ENCODE results near the gene ABI3BP. TPM values are rescaled to one million over a fixed set of nuclear protein-coding genes. Genes with fewer than 3 reads are reported as not detected.
"Not testable (repeated sequence)": the region's sequence is repeated elsewhere in the genome, so short reads cannot be mapped to it uniquely, and the experiment has no call there.

ABI3BP gene
- polyA plus RNA-seq, 1 experiment = 16.3 TPM

DNA sequence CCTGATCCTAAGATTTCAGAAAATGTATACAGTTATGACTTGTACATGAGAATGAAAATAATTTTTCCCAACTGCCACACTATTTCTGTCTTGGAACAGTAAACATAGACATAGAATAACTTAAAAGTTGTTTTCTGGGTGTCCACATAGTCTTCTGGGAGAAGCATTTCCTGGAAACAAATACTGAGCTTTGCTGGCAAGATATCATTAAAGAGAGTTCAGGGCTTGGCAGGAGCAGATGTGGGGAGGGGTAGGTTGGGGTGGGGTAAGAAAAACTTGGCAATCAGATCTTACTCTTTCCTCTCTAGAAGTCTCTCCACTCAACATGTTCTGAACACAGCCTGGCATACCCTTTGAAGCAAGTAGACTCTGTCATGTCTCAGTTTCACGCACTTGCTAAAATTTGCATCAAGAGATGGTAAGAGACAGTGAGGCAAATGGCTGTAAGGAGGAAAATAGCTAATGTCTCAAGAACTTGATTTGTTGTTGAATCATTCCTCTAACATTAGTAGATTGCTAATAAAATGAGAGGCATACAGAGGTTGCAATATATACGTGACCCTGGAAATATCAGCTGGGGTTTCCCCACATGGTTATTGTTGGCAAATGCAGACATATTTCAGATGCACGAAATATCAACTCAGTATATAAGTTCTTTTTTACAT is 27.3 kb upstream of the ABI3BP start:
- H3K4me3 ChIP-seq (ENCODE audit: low read depth, low read length) = no peak overlapping the region
- CTCF ChIA-PET = interaction anchor here (1.0 kb wide), 1 partner anchor 11 kb away, joined by 3 read pairs; no protein-coding TSS in a partner anchor
- POLR2A ChIA-PET = no interaction called here
- H3K27me3 ChIP-seq (ENCODE audit: control insufficient read depth, insufficient read depth, low read length) = no peaks in the 10 kb centered on the region
- H3K36me3 ChIP-seq (ENCODE audit: control insufficient read depth, insufficient read depth, low read length) = no peaks in the 10 kb centered on the region
- TF ChIP-seq, protein P1, sequence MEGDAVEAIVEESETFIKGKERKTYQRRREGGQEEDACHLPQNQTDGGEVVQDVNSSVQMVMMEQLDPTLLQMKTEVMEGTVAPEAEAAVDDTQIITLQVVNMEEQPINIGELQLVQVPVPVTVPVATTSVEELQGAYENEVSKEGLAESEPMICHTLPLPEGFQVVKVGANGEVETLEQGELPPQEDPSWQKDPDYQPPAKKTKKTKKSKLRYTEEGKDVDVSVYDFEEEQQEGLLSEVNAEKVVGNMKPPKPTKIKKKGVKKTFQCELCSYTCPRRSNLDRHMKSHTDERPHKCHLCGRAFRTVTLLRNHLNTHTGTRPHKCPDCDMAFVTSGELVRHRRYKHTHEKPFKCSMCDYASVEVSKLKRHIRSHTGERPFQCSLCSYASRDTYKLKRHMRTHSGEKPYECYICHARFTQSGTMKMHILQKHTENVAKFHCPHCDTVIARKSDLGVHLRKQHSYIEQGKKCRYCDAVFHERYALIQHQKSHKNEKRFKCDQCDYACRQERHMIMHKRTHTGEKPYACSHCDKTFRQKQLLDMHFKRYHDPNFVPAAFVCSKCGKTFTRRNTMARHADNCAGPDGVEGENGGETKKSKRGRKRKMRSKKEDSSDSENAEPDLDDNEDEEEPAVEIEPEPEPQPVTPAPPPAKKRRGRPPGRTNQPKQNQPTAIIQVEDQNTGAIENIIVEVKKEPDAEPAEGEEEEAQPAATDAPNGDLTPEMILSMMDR (IDR thresholded peaks at IDR 0.05; ENCODE audit: insufficient read depth, low read depth, low read length) = no peak
- no peak for DNase-seq (ENCODE audit: low read depth)

DNA sequence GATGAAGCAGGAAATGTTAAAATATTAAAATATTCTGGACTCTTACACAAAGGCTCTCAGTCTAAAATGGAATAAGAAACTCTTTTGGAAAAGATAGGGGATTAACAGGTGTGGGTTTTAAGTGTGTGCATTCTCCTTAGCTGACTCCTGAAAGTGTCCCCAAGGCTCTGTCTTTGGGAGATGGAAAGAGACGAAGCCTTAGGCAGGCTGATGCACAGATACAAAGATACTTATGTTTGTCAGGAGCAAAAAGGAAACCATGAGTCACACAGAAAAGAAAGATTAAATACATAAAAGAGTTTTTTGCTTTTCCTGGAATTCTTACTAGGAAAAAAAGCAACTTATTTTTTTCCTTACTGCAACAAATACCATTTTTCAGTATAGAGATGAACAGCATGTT is 23.8 kb upstream of the ABI3BP start:
- ChIA-PET CTCF (no interaction called here), POLR2A (no interaction called here)
- Histone ChIP-seq H3K4me3 (ENCODE audit: low read depth, low read length) (no peak overlapping the region), H3K36me3 (ENCODE audit: control insufficient read depth, insufficient read depth, low read length) (no peaks in the 10 kb centered on the region), H3K27me3 (ENCODE audit: control insufficient read depth, insufficient read depth, low read length) (no peaks in the 10 kb centered on the region)
- TF ChIP-seq, protein P1 (IDR thresholded peaks at IDR 0.05; ENCODE audit: insufficient read depth, low read depth, low read length) = no peak
- no peak for DNase-seq (ENCODE audit: low read depth)

DNA sequence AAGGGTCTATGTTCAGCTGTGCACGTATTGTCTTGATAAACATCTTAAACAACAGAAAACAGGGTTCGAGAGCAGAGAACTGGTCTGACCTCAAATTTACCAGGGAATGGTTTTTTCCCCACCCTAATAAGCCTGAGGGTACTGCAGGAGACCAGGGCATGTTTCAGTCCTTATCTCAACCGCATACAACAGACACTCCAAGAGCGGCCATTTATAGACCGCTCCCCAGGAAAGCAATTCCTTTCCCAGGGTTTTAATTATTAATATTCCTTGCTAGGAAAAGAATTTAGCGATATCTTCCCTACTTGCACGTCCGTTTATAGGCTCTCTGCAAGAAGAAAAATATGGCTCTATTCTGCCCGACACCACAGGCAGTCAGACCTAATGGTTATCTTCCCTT is 19.1 kb upstream of the ABI3BP start:
- H3K27me3 ChIP-seq (ENCODE audit: control insufficient read depth, insufficient read depth, low read length); H3K4me3 ChIP-seq (ENCODE audit: low read depth, low read length); POLR2A ChIA-PET; H3K36me3 ChIP-seq (ENCODE audit: control insufficient read depth, insufficient read depth, low read length); DNase-seq (ENCODE audit: low read depth); CTCF ChIA-PET: not testable (repeated sequence)

DNA sequence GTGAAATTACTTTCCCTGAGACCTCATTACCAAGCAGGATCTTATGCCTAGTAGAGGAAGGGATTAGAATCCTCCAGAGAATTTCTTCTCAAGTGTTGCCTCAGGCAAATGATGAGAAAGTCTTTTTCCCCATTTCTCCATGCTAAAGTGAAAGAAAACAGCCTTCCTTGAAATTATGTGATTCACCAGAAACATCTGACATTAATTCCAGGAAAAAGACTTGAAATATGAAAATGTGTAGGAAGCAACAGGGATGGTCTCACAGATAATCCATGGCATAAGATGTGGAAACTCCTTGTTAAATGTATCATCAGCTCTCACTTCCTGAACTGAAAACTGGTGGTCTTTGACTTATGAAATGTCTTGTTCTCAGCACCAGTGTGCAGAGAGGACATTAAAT is 17.9 kb upstream of the ABI3BP start:
- POLR2A ChIA-PET = no interaction called here
- H3K36me3 ChIP-seq (ENCODE audit: control insufficient read depth, insufficient read depth, low read length) = no peaks in the 10 kb centered on the region
- TF ChIP-seq, protein P1 (IDR thresholded peaks at IDR 0.05; ENCODE audit: insufficient read depth, low read depth, low read length) = no peak
- peak; percentile 61 for DNase-seq (ENCODE audit: low read depth)
- CTCF ChIA-PET = interaction anchor here (1.4 to 1.6 kb wide), 2 partner anchors 16 to 19 kb away, joined by 3 read pairs; no protein-coding TSS in a partner anchor
- no peak overlapping the region for H3K4me3 ChIP-seq (ENCODE audit: low read depth, low read length)
- no peaks in the 10 kb centered on the region for H3K27me3 ChIP-seq (ENCODE audit: control insufficient read depth, insufficient read depth, low read length)

DNA sequence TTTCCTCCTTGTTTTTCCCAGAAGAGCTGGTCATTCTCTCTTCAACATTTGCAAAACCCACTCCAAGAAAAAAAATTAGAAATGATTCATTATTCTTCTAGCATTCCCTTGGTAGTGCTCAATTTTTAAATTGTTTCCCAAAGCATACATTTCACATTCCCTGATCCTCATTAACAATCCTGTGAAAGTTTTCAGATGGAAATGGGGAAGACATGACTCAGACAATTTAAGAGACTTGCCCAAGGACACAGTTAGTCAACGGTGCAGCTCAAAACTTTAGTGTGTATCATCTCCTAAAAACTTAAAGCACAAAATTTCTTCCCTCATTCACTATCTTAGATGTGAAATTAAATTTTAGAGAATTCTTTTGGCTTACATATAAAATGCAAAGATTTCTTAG is 17.1 kb upstream of the ABI3BP start:
- TF ChIP-seq, protein P1 (IDR thresholded peaks at IDR 0.05; ENCODE audit: insufficient read depth, low read depth, low read length) = no peak
- no peak overlapping the region for H3K4me3 ChIP-seq (ENCODE audit: low read depth, low read length)
- no peaks in the 10 kb centered on the region for H3K36me3 ChIP-seq (ENCODE audit: control insufficient read depth, insufficient read depth, low read length)
- ChIA-PET POLR2A (interaction anchor here (0.6 kb wide), 1 partner anchor 63 kb away, joined by 6 read pairs; no protein-coding TSS in a partner anchor), CTCF (interaction anchor here (0.9 to 1.6 kb wide), 4 partner anchors 10 to 18 kb away, joined by 3 read pairs; no protein-coding TSS in a partner anchor)
- H3K27me3 ChIP-seq (ENCODE audit: control insufficient read depth, insufficient read depth, low read length) = no peaks in the 10 kb centered on the region
- DNase-seq (ENCODE audit: low read depth) = peak; percentile 89

DNA sequence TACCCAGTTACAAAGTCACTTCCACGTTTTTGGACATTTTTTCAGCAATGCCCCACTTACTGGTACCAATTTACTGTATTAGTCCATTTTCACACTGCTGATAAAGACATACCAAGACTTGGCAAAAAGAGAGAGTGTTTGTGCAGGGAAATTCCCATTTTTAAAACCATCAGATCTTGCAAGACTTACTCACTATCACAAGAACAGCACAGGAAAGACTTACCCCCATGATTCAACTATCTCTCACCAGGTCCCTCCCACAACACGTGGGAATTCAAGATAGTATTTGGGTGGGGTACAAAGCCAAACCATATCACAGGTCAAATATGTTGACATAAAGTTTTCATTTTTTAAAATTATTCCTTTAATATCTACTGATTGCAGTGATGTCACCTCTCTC is 16.2 kb upstream of the ABI3BP start:
- CTCF ChIA-PET = interaction anchor here (0.9 kb wide), 1 partner anchor 11 kb away, joined by 3 read pairs; no protein-coding TSS in a partner anchor
- no peak overlapping the region for H3K4me3 ChIP-seq (ENCODE audit: low read depth, low read length)
- DNase-seq (ENCODE audit: low read depth) = no peak

More for the DNA sequence above, 16.2 kb upstream of the ABI3BP start:
- TF ChIP-seq, protein P1 (IDR thresholded peaks at IDR 0.05; ENCODE audit: insufficient read depth, low read depth, low read length) = no peak
- Histone ChIP-seq H3K27me3 (ENCODE audit: control insufficient read depth, insufficient read depth, low read length) (no peaks in the 10 kb centered on the region), H3K36me3 (ENCODE audit: control insufficient read depth, insufficient read depth, low read length) (no peaks in the 10 kb centered on the region)
- POLR2A ChIA-PET = no interaction called here

Measured in BJ (cell line).